ENCODE data around the gene EIF1.

The EIF1 gene

GRCh38 chr17:41666237-41666641, 22.4 kb upstream of the EIF1 start:
- H3K4me1 ChIP-seq (ENCODE audit: low read length), result peaks cover 10% of the 10 kb centered on the region
- no peaks in the 10 kb centered on the region for H3K36me3 ChIP-seq (replicated peaks; ENCODE audit: insufficient read depth, low read length)
- H3K9me2 ChIP-seq (replicated peaks; ENCODE audit: insufficient read depth, low read length), result no peaks in the 10 kb centered on the region
- H3K9ac ChIP-seq (ENCODE audit: low read length), result peak overlapping the region; percentile 86
- TF ChIP-seq EZH2phosphoT487 (IDR thresholded peaks at IDR 0.05; ENCODE audit: low read length) (no peak), CTCF (IDR thresholded peaks at IDR 0.05; ENCODE audit: low read length) (no peak; the same call in 1 of the 2 replicates), EZH2 (optimal IDR thresholded peaks at IDR 0.05; ENCODE audit: low read depth, low read length) (no peak)
- peaks cover 32% of the 10 kb centered on the region for H3F3A ChIP-seq (ENCODE audit: insufficient read depth, low read length)
- H3K27me3 ChIP-seq (replicated peaks; ENCODE audit: insufficient read depth, low read length), result no peaks in the 10 kb centered on the region
- H2AFZ ChIP-seq (ENCODE audit: low read length), result no peak overlapping the region
- no peaks in the 10 kb centered on the region for H4K20me1 ChIP-seq (ENCODE audit: insufficient read depth, low read length)
- H3K4me3 ChIP-seq (ENCODE audit: low read length), result peak overlapping the region; percentile 75
- DNase-seq, result peak; percentile 97
- H3K79me2 ChIP-seq (ENCODE audit: low read length), result no peaks in the 10 kb centered on the region
- peak overlapping the region; percentile 83 for H3K4me2 ChIP-seq (ENCODE audit: low read depth, low read length)
- no peaks in the 10 kb centered on the region for H3K9me3 ChIP-seq (replicated peaks; ENCODE audit: insufficient read depth, low read length)
- peak overlapping the region; percentile 95 for H3K27ac ChIP-seq (ENCODE audit: low read length)

- peak; percentile 92 for DNase-seq
- Histone ChIP-seq H3K4me1 (ENCODE audit: low read length) (peaks cover 10% of the 10 kb centered on the region), H3K9ac (ENCODE audit: low read length) (peak overlapping the region; percentile 86), H3K9me2 (replicated peaks; ENCODE audit: insufficient read depth, low read length) (no peaks in the 10 kb centered on the region), H3K4me3 (ENCODE audit: low read length) (peak overlapping the region; percentile 75), H3F3A (ENCODE audit: insufficient read depth, low read length) (peaks cover 32% of the 10 kb centered on the region), H3K79me2 (ENCODE audit: low read length) (no peaks in the 10 kb centered on the region), H3K9me3 (replicated peaks; ENCODE audit: insufficient read depth, low read length) (no peaks in the 10 kb centered on the region), H3K27me3 (replicated peaks; ENCODE audit: insufficient read depth, low read length) (no peaks in the 10 kb centered on the region), H2AFZ (ENCODE audit: low read length) (peak overlapping the region; percentile 80), H3K36me3 (replicated peaks; ENCODE audit: insufficient read depth, low read length) (no peaks in the 10 kb centered on the region), H4K20me1 (ENCODE audit: insufficient read depth, low read length) (no peaks in the 10 kb centered on the region), H3K27ac (ENCODE audit: low read length) (peak overlapping the region; percentile 95), H3K4me2 (ENCODE audit: low read depth, low read length) (peak overlapping the region; percentile 83)
- TF ChIP-seq CTCF (IDR thresholded peaks at IDR 0.05; ENCODE audit: low read length) (peak; percentile 98), EZH2 (optimal IDR thresholded peaks at IDR 0.05; ENCODE audit: low read depth, low read length) (no peak)
Measured at GRCh38 chr17:41666708-41667279, 21.9 kb upstream of the EIF1 start.

- Histone ChIP-seq H3K27me3 (replicated peaks; ENCODE audit: insufficient read depth, low read length) (no peaks in the 10 kb centered on the region), H4K20me1 (ENCODE audit: insufficient read depth, low read length) (no peaks in the 10 kb centered on the region), H3K4me1 (ENCODE audit: low read length) (peaks cover 10% of the 10 kb centered on the region), H2AFZ (ENCODE audit: low read length) (peak overlapping the region; percentile 80), H3K4me2 (ENCODE audit: low read depth, low read length) (peak overlapping the region; percentile 83), H3K9me3 (replicated peaks; ENCODE audit: insufficient read depth, low read length) (no peaks in the 10 kb centered on the region), H3F3A (ENCODE audit: insufficient read depth, low read length) (peaks cover 32% of the 10 kb centered on the region), H3K79me2 (ENCODE audit: low read length) (no peaks in the 10 kb centered on the region), H3K9me2 (replicated peaks; ENCODE audit: insufficient read depth, low read length) (no peaks in the 10 kb centered on the region), H3K27ac (ENCODE audit: low read length) (peak overlapping the region; percentile 95), H3K4me3 (ENCODE audit: low read length) (peak overlapping the region; percentile 75), H3K9ac (ENCODE audit: low read length) (peak overlapping the region; percentile 86), H3K36me3 (replicated peaks; ENCODE audit: insufficient read depth, low read length) (no peaks in the 10 kb centered on the region)
- TF ChIP-seq EZH2 (optimal IDR thresholded peaks at IDR 0.05; ENCODE audit: low read depth, low read length), result no peak
- no peak for TF ChIP-seq CTCF (IDR thresholded peaks at IDR 0.05; ENCODE audit: low read length)
- TF ChIP-seq EZH2phosphoT487 (IDR thresholded peaks at IDR 0.05; ENCODE audit: low read length), result no peak
- no peak for DNase-seq
Measured at GRCh38 chr17:41667280-41668041, 21.2 kb upstream of the EIF1 start.
